ENCODE data around the gene SLC35F6. TPM values are rescaled to one million over a fixed set of nuclear protein-coding genes. Genes with fewer than 3 reads are reported as not detected.

The SLC35F6 gene
- total and polyA plus RNA-seq, 9 of the 15 experiments (the other 6 are each of a cell fraction or from before 2014, with no cell fraction given): 11.9 to 47.3 (median 22.5) TPM

DNA sequence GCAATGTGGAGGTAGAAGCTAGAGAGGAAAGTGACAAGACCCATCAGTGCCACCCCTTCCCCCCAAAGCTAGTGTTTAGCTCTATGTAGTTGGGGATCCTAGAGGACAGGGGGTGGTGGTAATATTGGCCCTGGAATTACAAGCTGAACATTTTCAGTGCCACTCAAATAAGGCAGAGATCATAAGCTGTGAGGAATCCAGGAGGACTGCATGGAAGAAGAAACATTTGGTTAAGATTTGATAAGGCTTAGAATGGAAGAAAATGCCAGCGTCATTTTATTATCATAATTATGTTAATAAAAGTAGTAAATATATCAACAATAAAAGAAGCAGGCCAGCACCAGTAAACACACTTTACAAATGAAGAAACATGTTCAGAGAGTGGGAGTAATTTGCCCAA is 37.9 kb upstream of the SLC35F6 start:
- Histone ChIP-seq H3K27ac (ENCODE audit: extremely low read depth, low read depth, low read length) (no peak overlapping the region), H3K4me2 (ENCODE audit: insufficient read depth, low read length) (no peak overlapping the region), H3K4me1 (replicated peaks in 1 of 2; ENCODE audit: control insufficient read depth in 2 of 2, insufficient read depth in 2 of 2, low read length in 2 of 2) (peaks cover 15 to 37% of the 10 kb centered on the region in 2 experiments), H3K9me1 (ENCODE audit: control insufficient read depth, insufficient read depth, low read length) (no peaks in the 10 kb centered on the region), H3K79me2 (ENCODE audit: control insufficient read depth, insufficient read depth, low read length) (no peaks in the 10 kb centered on the region), H4K20me1 (replicated peaks; ENCODE audit: control insufficient read depth, insufficient read depth, low read length) (no peaks in the 10 kb centered on the region), H3K9me3 (replicated peaks; ENCODE audit: control insufficient read depth, insufficient read depth, low read depth, low read length) (no peaks in the 10 kb centered on the region), H3K4me3 (no peak overlapping the region), H3K36me3 (ENCODE audit: control insufficient read depth, insufficient read depth, low read length) (no peaks in the 10 kb centered on the region), H2AFZ (ENCODE audit: low read depth, low read length) (no peak overlapping the region), H3K9ac (ENCODE audit: insufficient read depth in 1 of 2, low read depth in 2 of 2, low read length in 2 of 2) (no peak overlapping the region), H3K27me3 (ENCODE audit: control insufficient read depth in 2 of 2, insufficient read depth in 2 of 2, low read length in 2 of 2) (peaks cover 0 to 14% of the 10 kb centered on the region in 2 experiments; a peak in 2 of 5 replicates)
- WGBS (ENCODE audit: insufficient coverage, low coverage, missing lambda C conversion rate): 7% methylated on average over 1 of the region's 1 CpG
- TF ChIP-seq NUFIP1 (IDR thresholded peaks at IDR 0.05; ENCODE audit: partially characterized antibody) (no peak), KDM2B (CRISPR knock-in tag; IDR thresholded peaks at IDR 0.05) (no peak), KDM1A (IDR thresholded peaks at IDR 0.05) (peak in 1 of 2 experiments; percentile 6; a peak in 1 of 4 replicates), ZNF436 (CRISPR knock-in tag; IDR thresholded peaks at IDR 0.05) (peak; percentile 71), POLR3G (IDR thresholded peaks at IDR 0.05; ENCODE audit: extremely low read depth, insufficient read length, insufficient replicate concordance) (no peak), NCOA4 (IDR thresholded peaks at IDR 0.05; ENCODE audit: partially characterized antibody) (no peak), RBM25 (IDR thresholded peaks at IDR 0.05; ENCODE audit: low read depth, low read length, severe bottlenecking) (peak; percentile 81), RB1 (IDR thresholded peaks at IDR 0.05; ENCODE audit: low read depth) (no peak), ZFP36 (IDR thresholded peaks at IDR 0.05; ENCODE audit: low read depth, low read length, partially characterized antibody) (peak; percentile 97), TCF3 (CRISPR knock-in tag; IDR thresholded peaks at IDR 0.05) (no peak), NCOR1 (IDR thresholded peaks at IDR 0.05) (no peak), SMARCA5 (IDR thresholded peaks at IDR 0.05) (0 out of 2 replicates have a peak, but pooled peaks have one; percentile 61), BCOR (IDR thresholded peaks at IDR 0.05) (0 out of 2 replicates have a peak, but pooled peaks have one; percentile 65), MEF2D (tag; conservative IDR thresholded peaks at IDR 0.05; ENCODE audit: low read depth) (no peak)
- TF ChIP-seq, protein P1, sequence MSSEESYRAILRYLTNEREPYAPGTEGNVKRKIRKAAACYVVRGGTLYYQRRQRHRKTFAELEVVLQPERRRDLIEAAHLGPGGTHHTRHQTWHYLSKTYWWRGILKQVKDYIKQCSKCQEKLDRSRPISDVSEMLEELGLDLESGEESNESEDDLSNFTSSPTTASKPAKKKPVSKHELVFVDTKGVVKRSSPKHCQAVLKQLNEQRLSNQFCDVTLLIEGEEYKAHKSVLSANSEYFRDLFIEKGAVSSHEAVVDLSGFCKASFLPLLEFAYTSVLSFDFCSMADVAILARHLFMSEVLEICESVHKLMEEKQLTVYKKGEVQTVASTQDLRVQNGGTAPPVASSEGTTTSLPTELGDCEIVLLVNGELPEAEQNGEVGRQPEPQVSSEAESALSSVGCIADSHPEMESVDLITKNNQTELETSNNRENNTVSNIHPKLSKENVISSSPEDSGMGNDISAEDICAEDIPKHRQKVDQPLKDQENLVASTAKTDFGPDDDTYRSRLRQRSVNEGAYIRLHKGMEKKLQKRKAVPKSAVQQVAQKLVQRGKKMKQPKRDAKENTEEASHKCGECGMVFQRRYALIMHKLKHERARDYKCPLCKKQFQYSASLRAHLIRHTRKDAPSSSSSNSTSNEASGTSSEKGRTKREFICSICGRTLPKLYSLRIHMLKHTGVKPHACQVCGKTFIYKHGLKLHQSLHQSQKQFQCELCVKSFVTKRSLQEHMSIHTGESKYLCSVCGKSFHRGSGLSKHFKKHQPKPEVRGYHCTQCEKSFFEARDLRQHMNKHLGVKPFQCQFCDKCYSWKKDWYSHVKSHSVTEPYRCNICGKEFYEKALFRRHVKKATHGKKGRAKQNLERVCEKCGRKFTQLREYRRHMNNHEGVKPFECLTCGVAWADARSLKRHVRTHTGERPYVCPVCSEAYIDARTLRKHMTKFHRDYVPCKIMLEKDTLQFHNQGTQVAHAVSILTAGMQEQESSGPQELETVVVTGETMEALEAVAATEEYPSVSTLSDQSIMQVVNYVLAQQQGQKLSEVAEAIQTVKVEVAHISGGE (CRISPR knock-in tag; IDR thresholded peaks at IDR 0.05): no peak
- TF ChIP-seq, protein P2, sequence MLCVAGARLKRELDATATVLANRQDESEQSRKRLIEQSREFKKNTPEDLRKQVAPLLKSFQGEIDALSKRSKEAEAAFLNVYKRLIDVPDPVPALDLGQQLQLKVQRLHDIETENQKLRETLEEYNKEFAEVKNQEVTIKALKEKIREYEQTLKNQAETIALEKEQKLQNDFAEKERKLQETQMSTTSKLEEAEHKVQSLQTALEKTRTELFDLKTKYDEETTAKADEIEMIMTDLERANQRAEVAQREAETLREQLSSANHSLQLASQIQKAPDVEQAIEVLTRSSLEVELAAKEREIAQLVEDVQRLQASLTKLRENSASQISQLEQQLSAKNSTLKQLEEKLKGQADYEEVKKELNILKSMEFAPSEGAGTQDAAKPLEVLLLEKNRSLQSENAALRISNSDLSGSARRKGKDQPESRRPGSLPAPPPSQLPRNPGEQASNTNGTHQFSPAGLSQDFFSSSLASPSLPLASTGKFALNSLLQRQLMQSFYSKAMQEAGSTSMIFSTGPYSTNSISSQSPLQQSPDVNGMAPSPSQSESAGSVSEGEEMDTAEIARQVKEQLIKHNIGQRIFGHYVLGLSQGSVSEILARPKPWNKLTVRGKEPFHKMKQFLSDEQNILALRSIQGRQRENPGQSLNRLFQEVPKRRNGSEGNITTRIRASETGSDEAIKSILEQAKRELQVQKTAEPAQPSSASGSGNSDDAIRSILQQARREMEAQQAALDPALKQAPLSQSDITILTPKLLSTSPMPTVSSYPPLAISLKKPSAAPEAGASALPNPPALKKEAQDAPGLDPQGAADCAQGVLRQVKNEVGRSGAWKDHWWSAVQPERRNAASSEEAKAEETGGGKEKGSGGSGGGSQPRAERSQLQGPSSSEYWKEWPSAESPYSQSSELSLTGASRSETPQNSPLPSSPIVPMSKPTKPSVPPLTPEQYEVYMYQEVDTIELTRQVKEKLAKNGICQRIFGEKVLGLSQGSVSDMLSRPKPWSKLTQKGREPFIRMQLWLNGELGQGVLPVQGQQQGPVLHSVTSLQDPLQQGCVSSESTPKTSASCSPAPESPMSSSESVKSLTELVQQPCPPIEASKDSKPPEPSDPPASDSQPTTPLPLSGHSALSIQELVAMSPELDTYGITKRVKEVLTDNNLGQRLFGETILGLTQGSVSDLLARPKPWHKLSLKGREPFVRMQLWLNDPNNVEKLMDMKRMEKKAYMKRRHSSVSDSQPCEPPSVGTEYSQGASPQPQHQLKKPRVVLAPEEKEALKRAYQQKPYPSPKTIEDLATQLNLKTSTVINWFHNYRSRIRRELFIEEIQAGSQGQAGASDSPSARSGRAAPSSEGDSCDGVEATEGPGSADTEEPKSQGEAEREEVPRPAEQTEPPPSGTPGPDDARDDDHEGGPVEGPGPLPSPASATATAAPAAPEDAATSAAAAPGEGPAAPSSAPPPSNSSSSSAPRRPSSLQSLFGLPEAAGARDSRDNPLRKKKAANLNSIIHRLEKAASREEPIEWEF (CRISPR knock-in tag; IDR thresholded peaks at IDR 0.05): no peak
- DNase-seq (ENCODE audit: extremely low read depth in 1 of 4, low spot score in 3 of 4) (no peak), ATAC-seq (no peak), FAIRE-seq (no peak)
- in situ Hi-C loops (cut with MboI) (no loop called here), intact Hi-C loops (cut with micrococcal nuclease) (no loop called here)
- ChIA-PET POLR2A (no interaction called here), CTCF (ENCODE audit: low intra/inter-chr PET ratio) (no interaction called here)
- BruUV-seq (replicated peaks): no TSS peak

Data from K562 (cell line).